GM20000 (cell line): ENCODE results near the gene ARHGAP8.

Experiments used
- DNase-seq: peaks from one replicate; pipeline ENCODE4 v3.0.0; 2012; ENCODE audit warnings: low spot score
- CTCF ChIP-seq: IDR thresholded peaks from 2 replicates; pipeline ENCODE4 v1.5.1; 2012; ENCODE audit warnings: mild to moderate bottlenecking, control low read depth; ENCODE audit errors: extremely low read depth, missing control alignments

ARHGAP8 gene

GRCh38 chr22:44719586-44720368 is 32.6 kb upstream of the ARHGAP8 start:
- no peak for TF ChIP-seq CTCF
- no peak for DNase-seq

GRCh38 chr22:44721213-44721612 is 31.2 kb upstream of the ARHGAP8 start:
- no peak for DNase-seq
- TF ChIP-seq CTCF: no peak

- no peak for DNase-seq
- no peak for TF ChIP-seq CTCF
These were observed 29.8 kb upstream of the ARHGAP8 start for GRCh38 chr22:44722611-44723010.

- TF ChIP-seq CTCF: no peak
- no peak for DNase-seq
These were observed 28.6 kb upstream of the ARHGAP8 start for GRCh38 chr22:44723801-44724200.

GRCh38 chr22:44724416-44724815 is 28.0 kb upstream of the ARHGAP8 start:
- TF ChIP-seq CTCF: no peak
- no peak for DNase-seq

- no peak for TF ChIP-seq CTCF
- no peak for DNase-seq
These were observed 27.5 kb upstream of the ARHGAP8 start for GRCh38 chr22:44724859-44725258.

- TF ChIP-seq CTCF: no peak
- no peak for DNase-seq
These were observed 25.9 kb upstream of the ARHGAP8 start for GRCh38 chr22:44726439-44726838.
